ENCODE data around the gene RAPSN. TPM values are rescaled to one million over a fixed set of nuclear protein-coding genes. Genes with fewer than 3 reads are reported as not detected.

The RAPSN gene
- total and polyA plus RNA-seq, 2 donors (not counting 3 experiments of a cell fraction or from before 2014, with no cell fraction given) = 0.18 to 1.6 TPM

DNA sequence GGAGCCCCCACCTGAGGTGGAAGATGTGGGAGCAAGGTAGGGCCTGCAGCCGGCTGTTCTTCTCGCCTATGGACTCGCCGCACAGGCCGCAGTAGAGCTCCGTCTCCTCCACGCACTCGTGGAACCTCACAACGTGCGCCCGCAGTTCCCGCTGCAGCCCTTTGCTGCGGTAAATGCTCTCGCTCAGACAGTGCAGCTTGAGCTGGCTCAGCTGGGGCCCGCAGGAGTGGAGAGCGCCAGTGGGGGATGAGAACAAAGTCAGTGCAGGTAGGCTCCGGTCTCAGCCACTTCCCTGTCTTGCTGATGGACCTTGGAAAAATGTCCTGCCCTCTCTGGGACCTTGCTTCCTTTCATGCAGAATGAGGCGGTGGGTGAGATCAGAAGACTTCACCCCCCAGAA, 10.2 kb downstream of the RAPSN start:
- Histone ChIP-seq H4K20me1 (replicated peaks; ENCODE audit: control insufficient read depth, extremely low read depth, insufficient read depth, low read length) (no peaks in the 10 kb centered on the region), H3K9ac (replicated peaks; ENCODE audit: extremely low read depth, insufficient read depth, low read length) (no peak overlapping the region), H3K79me2 (ENCODE audit: control insufficient read depth, insufficient read depth, low read length) (no peaks in the 10 kb centered on the region), H3K9me1 (replicated peaks; ENCODE audit: control insufficient read depth, extremely low read depth, insufficient read depth, low read length) (no peaks in the 10 kb centered on the region), H3K36me3 (ENCODE audit: control insufficient read depth in 2 of 2, extremely low read depth in 1 of 2, insufficient read depth in 2 of 2, low read length in 2 of 2) (no peaks in the 10 kb centered on the region), H3K27ac (ENCODE audit: insufficient read depth, low read depth, low read length) (no peak overlapping the region), H3K9me3 (replicated peaks; ENCODE audit: control insufficient read depth, insufficient read depth, low read length) (no peaks in the 10 kb centered on the region), H3K27me3 (ENCODE audit: control insufficient read depth in 2 of 2, insufficient read depth in 2 of 2, low read length in 2 of 2) (no peaks in the 10 kb centered on the region), H3K4me2 (ENCODE audit: insufficient read depth, low read length) (no peak overlapping the region), H2AFZ (ENCODE audit: low read depth, low read length) (no peak overlapping the region), H3K4me1 (ENCODE audit: control insufficient read depth, extremely low read depth, insufficient read depth, low read length) (no peaks in the 10 kb centered on the region), H3K4me3 (replicated peaks in 1 of 3; ENCODE audit: insufficient read depth in 1 of 3, low read depth in 1 of 3, low read length in 3 of 3) (no peak overlapping the region)
- CTCF ChIA-PET = interaction anchor here (1.4 kb wide), 1 partner anchor 26 kb away, joined by 4 read pairs; no protein-coding TSS in a partner anchor
- intact Hi-C loops (cut with micrococcal nuclease) (no loop called here), dilution Hi-C loops (cut with MboI; ENCODE audit: extremely low pct_ligation_motif_present, low sequenced_read_pairs) (no loop called here)
- POLR2A ChIA-PET = interaction anchor here (0.6 kb wide), 1 partner anchor 167 kb away, joined by 3 read pairs; no protein-coding TSS in a partner anchor
- no TSS peak for BruUV-seq (replicated peaks)
- TF ChIP-seq POLR2AphosphoS5 (IDR thresholded peaks at IDR 0.05; ENCODE audit: insufficient read depth, low read depth, low read length) = no peak
- TF ChIP-seq EZH2 (IDR thresholded peaks at IDR 0.05; ENCODE audit: borderline replicate concordance, low read depth, low read length, severe bottlenecking) = no peak
- FAIRE-seq (no peak), DNase-seq (ENCODE audit: low read depth, low spot score) (no peak)

DNA sequence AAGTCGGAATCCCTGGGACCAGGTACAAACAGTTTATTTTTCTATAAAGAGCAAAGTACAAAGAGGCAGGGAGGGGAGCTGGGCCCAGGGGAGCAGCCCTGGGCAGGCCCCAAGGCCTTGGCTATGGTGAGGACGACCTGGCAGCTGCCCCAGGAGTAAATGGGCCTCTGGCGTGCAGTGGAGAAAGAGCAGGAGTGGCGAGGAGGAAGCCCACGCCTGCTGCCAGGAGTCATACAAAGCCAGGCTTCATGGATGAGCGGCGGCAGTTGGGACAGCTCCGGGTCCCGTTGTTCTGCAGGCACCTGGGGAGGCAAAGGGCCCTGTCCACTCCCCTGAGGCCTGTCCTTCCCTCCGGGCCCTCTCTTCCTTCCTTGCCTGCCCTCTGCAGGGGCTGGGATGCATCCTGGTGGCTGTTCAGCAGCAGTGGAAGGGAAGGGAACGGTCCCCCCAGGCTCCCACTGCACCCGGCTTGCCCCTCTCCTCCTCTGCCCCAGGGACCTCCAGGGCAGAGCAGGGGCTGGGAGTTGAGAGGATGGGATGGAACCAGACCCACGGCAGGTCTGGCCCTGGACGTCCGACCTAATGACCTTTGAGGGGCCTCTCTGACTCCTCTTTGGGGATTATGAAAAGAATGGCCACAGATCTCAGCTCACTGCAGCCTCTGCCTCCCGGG, 11.1 kb downstream of the RAPSN start:
- Histone ChIP-seq H3K27ac (ENCODE audit: insufficient read depth, low read depth, low read length) (no peak overlapping the region), H3K36me3 (ENCODE audit: control insufficient read depth in 2 of 2, extremely low read depth in 1 of 2, insufficient read depth in 2 of 2, low read length in 2 of 2) (no peaks in the 10 kb centered on the region), H3K4me2 (ENCODE audit: insufficient read depth, low read length) (no peak overlapping the region), H4K20me1 (replicated peaks; ENCODE audit: control insufficient read depth, extremely low read depth, insufficient read depth, low read length) (no peaks in the 10 kb centered on the region), H3K79me2 (ENCODE audit: control insufficient read depth, insufficient read depth, low read length) (no peaks in the 10 kb centered on the region), H3K4me1 (ENCODE audit: control insufficient read depth, extremely low read depth, insufficient read depth, low read length) (no peaks in the 10 kb centered on the region), H3K9ac (replicated peaks; ENCODE audit: extremely low read depth, insufficient read depth, low read length) (no peak overlapping the region), H3K9me1 (replicated peaks; ENCODE audit: control insufficient read depth, extremely low read depth, insufficient read depth, low read length) (no peaks in the 10 kb centered on the region), H3K4me3 (replicated peaks in 1 of 3; ENCODE audit: insufficient read depth in 1 of 3, low read depth in 1 of 3, low read length in 3 of 3) (no peak overlapping the region), H3K27me3 (ENCODE audit: control insufficient read depth in 2 of 2, insufficient read depth in 2 of 2, low read length in 2 of 2) (no peaks in the 10 kb centered on the region), H3K9me3 (replicated peaks; ENCODE audit: control insufficient read depth, insufficient read depth, low read length) (no peaks in the 10 kb centered on the region), H2AFZ (ENCODE audit: low read depth, low read length) (no peak overlapping the region)
- FAIRE-seq (no peak), DNase-seq (ENCODE audit: low read depth, low spot score) (no peak)
- BruUV-seq (replicated peaks) = no TSS peak
- intact Hi-C loops (cut with micrococcal nuclease) = no loop called here
- dilution Hi-C loops (cut with MboI; ENCODE audit: extremely low pct_ligation_motif_present, low sequenced_read_pairs) = no loop called here
- CTCF ChIA-PET = interaction anchor here (1.4 kb wide), 1 partner anchor 25 kb away, joined by 4 read pairs; no protein-coding TSS in a partner anchor
- TF ChIP-seq JUN (IDR thresholded peaks at IDR 0.05; ENCODE audit: borderline replicate concordance, insufficient read depth, insufficient read length, low read depth) (no peak), FOS (IDR thresholded peaks at IDR 0.05; ENCODE audit: borderline replicate concordance, insufficient read depth, low read length) (no peak), EZH2 (IDR thresholded peaks at IDR 0.05; ENCODE audit: borderline replicate concordance, low read depth, low read length, severe bottlenecking) (no peak), POLR2AphosphoS5 (IDR thresholded peaks at IDR 0.05; ENCODE audit: insufficient read depth, low read depth, low read length) (no peak), GATA2 (IDR thresholded peaks at IDR 0.05; ENCODE audit: insufficient read depth, insufficient read length, low read depth, low read length) (no peak), POLR2A (IDR thresholded peaks at IDR 0.05; ENCODE audit: low read depth, low read length) (no peak), MYC (IDR thresholded peaks at IDR 0.05; ENCODE audit: low read depth, low read length) (no peak)
- TF ChIP-seq, protein P1, sequence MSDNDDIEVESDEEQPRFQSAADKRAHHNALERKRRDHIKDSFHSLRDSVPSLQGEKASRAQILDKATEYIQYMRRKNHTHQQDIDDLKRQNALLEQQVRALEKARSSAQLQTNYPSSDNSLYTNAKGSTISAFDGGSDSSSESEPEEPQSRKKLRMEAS (IDR thresholded peaks at IDR 0.05; ENCODE audit: insufficient read depth, insufficient read length) = no peak
- TF ChIP-seq, protein P2, sequence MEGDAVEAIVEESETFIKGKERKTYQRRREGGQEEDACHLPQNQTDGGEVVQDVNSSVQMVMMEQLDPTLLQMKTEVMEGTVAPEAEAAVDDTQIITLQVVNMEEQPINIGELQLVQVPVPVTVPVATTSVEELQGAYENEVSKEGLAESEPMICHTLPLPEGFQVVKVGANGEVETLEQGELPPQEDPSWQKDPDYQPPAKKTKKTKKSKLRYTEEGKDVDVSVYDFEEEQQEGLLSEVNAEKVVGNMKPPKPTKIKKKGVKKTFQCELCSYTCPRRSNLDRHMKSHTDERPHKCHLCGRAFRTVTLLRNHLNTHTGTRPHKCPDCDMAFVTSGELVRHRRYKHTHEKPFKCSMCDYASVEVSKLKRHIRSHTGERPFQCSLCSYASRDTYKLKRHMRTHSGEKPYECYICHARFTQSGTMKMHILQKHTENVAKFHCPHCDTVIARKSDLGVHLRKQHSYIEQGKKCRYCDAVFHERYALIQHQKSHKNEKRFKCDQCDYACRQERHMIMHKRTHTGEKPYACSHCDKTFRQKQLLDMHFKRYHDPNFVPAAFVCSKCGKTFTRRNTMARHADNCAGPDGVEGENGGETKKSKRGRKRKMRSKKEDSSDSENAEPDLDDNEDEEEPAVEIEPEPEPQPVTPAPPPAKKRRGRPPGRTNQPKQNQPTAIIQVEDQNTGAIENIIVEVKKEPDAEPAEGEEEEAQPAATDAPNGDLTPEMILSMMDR (IDR thresholded peaks at IDR 0.05; ENCODE audit: extremely low read depth in 1 of 2, insufficient read depth in 1 of 2, low read depth in 1 of 2, low read length in 2 of 2) = no peak
- POLR2A ChIA-PET = interaction anchor here (0.6 kb wide), 1 partner anchor 166 kb away, joined by 3 read pairs; no protein-coding TSS in a partner anchor

All from endothelial cell of umbilical vein (primary cell).